Fibroblast of the aortic adventitia (primary cell): Measurements from ENCODE around the gene NFATC1. TPM values are rescaled to one million over a fixed set of nuclear protein-coding genes. Genes with fewer than 3 reads are reported as not detected.

Source experiments
- DNase-seq: peaks from one replicate; pipeline ENCODE4 v3.0.0-alpha.2; 2010; ENCODE audit warnings: low read depth
- H3K4me3 ChIP-seq: 2 replicates; pipeline ENCODE4 v1.5.1; 2011; ENCODE audit warnings: low read depth, mild to moderate bottlenecking, control low read depth, low read length, moderate library complexity
- CTCF ChIP-seq: IDR thresholded peaks from 2 replicates; pipeline ENCODE4 v1.5.1; 2011; ENCODE audit warnings: mild to moderate bottlenecking, low read length, control low read depth, inconsistent platforms; ENCODE audit not compliant: insufficient read depth
- total RNA-seq: library from RNA; depleted of rRNA; stranded (reverse); fragments of >200 nt; gene quantifications from 2 replicates; pipeline ENCODE4 v1.2.3, GENCODE V29; 2012; ENCODE audit warnings: low replicate concordance

NFATC1 gene
- total RNA-seq, 1 donor, result 3.0 TPM

DNA sequence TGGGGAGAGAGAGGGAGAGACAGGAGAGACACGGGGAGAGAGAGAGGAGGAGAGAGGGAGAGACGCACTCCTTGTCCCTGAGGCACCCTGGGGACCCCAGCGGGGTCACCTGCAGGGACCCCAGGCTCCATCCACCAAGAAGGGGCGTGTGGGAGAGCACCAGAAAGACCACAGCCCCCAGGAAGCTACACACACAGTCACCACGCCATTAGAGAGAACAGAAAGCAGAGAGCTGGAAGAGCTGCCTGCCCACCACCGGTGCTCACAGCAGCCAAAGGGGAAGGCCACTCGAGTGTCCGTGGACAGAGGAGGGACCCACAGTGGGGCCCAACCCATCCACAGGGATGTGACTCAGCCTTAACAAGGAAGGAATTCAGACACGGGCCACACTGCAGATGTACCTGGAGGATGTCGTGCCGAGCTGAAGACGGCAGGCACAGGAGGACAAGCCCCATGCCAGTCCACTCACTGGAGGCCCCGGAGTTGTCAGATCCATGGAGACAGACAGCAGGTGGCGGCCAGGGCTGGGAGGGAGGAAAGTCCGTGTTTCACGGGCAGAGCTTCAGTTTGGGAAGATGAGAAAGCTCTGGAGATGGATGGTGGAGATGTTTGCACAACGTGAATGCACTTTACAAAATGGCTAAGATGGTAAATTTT lies 11.5 kb upstream of the NFATC1 start:
- TF ChIP-seq CTCF, result no peak
- no peak overlapping the region for H3K4me3 ChIP-seq
- DNase-seq, result no peak

DNA sequence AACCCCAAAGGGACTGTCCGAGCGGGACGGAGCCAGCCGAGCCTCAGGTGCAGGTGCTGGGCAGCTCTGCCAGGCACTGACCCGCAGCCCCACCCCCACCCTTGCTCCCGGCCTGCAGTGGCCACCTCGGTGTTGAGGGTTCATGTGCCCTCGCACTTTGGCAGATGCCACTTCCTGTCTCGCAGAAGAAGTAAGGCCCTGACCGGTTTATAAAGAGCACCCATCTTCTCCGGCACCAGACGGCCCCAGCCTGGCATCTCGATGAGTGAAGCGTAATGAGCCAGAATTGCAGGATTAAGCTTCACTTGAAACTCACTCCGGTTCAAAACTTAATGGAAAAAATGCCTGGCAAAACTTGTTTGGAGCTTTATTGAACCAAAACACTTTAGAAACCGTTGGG lies 10.9 kb upstream of the NFATC1 start:
- no peak overlapping the region for H3K4me3 ChIP-seq
- no peak for DNase-seq
- no peak for TF ChIP-seq CTCF

DNA sequence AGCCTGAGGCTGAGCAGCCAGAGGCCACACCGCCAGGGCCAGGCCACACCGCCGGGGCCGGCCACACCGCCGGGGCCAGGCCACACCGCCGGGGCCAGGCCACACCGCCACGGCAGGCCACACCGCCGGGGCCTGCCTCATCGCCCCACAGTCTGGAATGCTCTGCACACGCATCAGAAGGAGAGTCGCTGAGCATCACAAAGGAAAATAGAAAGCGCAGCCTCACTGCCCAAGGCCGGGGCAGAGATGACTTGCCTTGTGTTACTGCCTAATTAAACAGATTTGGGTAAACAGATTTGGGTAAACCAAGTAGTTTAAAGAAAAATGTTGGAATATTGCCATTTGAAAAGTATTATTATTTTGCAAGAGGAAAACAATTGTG lies 10.4 kb upstream of the NFATC1 start:
- no peak for TF ChIP-seq CTCF
- DNase-seq, result no peak
- no peak overlapping the region for H3K4me3 ChIP-seq

DNA sequence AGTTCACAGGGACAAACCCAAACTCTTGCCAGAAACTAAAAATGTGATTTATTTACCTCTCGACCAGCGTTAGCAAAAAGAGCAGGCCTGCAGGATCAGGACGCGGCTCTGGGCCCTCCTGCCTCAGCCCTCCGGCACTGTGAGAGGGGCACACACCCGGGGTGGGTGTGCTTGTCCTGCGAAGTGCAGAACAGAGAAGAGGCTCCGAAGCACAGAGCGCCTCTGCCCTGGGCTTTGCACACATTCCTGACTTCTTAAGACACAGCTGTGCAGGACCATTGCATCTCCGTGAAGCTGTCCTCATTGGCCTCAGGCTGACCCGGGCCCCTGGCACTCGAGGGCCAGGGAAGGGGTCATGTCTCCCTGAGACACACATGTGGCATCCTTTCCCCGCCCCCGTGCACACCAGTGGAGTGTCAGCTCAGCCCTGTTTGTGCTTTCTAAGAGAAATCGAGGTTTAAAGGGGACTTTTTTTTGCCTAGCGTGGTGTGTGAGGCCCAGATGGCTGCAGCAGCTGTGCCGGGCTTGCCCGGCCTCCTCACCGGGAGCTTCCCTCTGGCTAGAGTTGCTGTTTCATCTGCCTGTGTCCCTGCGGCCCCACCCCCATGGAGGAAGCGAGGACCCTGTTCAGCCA lies 9.9 kb upstream of the NFATC1 start:
- DNase-seq, result no peak
- no peak for TF ChIP-seq CTCF
- no peak overlapping the region for H3K4me3 ChIP-seq

DNA sequence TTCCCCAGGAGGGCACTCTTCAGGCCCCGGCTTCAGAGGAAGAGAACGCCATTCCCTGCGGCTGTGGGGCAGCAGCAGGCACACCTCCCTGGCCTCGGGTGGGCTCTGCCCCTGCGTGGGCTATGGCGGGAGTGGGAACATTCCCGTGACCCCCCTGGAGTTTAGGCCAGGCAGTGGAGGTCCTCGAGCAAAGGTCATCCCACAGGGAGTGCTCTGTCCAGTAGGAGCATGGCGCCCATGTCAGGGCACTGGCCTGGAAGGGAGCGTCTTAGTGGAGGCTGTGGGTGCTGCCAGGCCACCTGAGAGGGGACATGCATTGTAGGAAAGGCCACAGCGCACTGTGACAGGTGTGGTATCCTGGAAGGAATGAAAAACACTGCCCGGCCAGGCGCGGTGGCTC lies 9.2 kb upstream of the NFATC1 start:
- H3K4me3 ChIP-seq, result no peak overlapping the region
- DNase-seq, result no peak
- no peak for TF ChIP-seq CTCF

DNA sequence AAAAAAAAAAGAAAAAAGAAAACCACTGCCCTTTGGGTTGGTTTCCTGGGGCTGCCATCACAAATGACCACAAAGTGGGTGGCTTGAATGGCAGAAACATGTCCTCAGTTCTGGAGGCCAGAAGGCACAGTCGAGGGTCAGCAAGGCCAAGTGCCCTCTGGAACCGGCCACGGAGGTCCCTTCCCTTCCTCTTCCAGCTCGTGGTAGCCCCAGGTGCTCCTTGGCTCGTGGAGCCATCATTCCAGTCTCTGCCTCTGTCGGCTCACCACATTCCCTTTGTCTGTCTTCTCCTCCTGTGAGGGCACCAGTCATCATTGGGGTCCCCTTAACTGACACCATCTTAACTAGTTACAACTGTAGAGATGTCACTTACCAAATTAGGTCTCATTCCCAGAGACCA lies 8.5 kb upstream of the NFATC1 start:
- TF ChIP-seq CTCF, result no peak
- DNase-seq, result no peak
- no peak overlapping the region for H3K4me3 ChIP-seq

DNA sequence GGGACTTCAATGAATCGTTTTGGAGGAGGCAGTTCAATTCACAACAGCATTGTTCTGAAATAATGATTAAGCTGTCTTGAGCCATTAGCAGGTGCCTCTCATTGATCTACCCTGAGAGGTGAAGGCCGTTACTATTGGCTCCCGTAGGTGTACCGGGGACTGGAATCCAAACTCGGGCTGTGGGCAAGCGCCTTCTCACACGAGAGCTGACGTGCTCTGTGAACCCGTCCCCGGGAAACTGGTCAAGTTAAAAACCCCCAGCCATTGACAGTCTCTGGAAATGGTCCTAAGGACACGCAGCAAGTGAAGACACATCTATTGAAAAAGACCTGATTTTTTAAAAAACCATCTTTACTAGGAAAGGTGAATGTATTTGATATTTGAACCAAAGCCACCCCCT lies 8.1 kb upstream of the NFATC1 start:
- DNase-seq, result no peak
- H3K4me3 ChIP-seq, result no peak overlapping the region
- TF ChIP-seq CTCF, result no peak
